ENCODE results near the gene RENBP.
A peak's percentile ranks its signal among the peaks of the same experiment; 100 is the strongest.

RENBP gene

DNA sequence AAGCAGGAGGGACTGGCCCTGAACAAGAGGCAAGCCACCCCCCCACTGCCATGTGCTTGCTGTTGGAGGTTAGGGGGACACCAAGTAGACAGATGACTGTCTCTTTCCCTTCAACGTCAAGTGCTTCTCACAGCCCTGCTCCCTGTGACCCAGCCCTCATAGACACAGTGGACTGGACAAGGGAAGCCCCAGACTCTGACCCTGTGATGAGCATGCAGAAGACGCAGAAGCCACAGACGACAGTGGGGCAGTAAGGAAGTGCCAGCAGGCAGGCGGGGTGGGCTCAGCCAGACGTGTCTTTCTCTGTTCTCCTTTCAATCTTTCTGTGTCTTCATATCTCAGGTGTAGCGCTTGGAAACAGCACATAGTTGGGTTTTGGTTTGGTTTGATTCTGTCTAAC is 56.1 kb downstream of the RENBP start:
- Histone ChIP-seq H3K36me3 (ENCODE audit: control insufficient read depth in 1 of 2, insufficient read depth in 2 of 2, low read length in 2 of 2) (no peaks in the 10 kb centered on the region), H3K14ac (ENCODE audit: low read length) (no peak overlapping the region), H2BK120ac (ENCODE audit: insufficient read depth, low read length, poor library complexity) (no peak overlapping the region), H3K27ac (ENCODE audit: low read depth, low read length) (no peak overlapping the region), H3K9ac (ENCODE audit: low read length) (no peak overlapping the region), H3K9me3 (ENCODE audit: insufficient read depth, low read depth, low read length) (no peaks in the 10 kb centered on the region), H3K27me3 (ENCODE audit: insufficient read depth, low read length) (no peaks in the 10 kb centered on the region), H3K4me3 (ENCODE audit: low read depth, low read length) (no peak overlapping the region), H3K79me2 (ENCODE audit: control insufficient read depth, insufficient read depth, low read length, poor library complexity) (no peaks in the 10 kb centered on the region), H3K18ac (ENCODE audit: low read length) (no peak overlapping the region), H2BK5ac (ENCODE audit: low read depth, low read length, poor library complexity) (no peak overlapping the region), H3K4me1 (ENCODE audit: control insufficient read depth in 1 of 2, insufficient read depth in 2 of 2, low read length in 2 of 2) (peaks cover 11 to 18% of the 10 kb centered on the region in 2 experiments), H3K79me1 (ENCODE audit: low read length) (peaks cover 9% of the 10 kb centered on the region), H2BK12ac (ENCODE audit: low read length) (no peak overlapping the region), H4K12ac (ENCODE audit: low read depth, low read length) (no peak overlapping the region), H4K8ac (ENCODE audit: low read depth, low read length) (no peak overlapping the region), H2AFZ (ENCODE audit: insufficient read depth, low read length, poor library complexity) (no peak overlapping the region), H4K91ac (ENCODE audit: low read depth, low read length) (no peak overlapping the region), H3K4ac (ENCODE audit: low read depth, low read length) (no peak overlapping the region), H3K4me2 (ENCODE audit: low read length) (no peak overlapping the region), H2AK5ac (ENCODE audit: low read length) (no peak overlapping the region), H3K23ac (ENCODE audit: low read length) (no peak overlapping the region)
- no peak for DNase-seq
- WGBS (ENCODE audit: extremely low coverage, insufficient coverage, insufficient read length): no CpG with 5 or more reads among the region's 6 CpGs

DNA sequence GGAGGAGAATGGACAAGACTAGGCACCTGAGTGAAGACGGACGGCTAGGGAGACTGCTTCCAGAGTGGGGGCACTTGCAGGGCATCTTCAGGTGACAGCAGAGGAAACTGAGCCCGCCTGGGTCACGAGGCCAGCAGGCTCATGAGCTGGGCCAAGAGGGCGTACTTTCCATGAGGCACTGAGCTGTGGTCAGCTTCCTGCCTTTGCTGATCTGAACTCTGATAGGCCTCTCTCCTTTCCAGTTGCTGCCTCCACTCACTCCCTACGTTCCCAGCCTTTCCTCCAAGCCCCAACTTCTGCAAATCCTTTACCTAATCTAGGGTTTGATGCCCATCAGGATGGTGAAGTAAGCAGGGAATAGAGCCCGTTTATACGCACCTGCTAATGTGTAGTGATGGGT is 57.1 kb downstream of the RENBP start:
- Histone ChIP-seq H3K18ac (ENCODE audit: low read length) (peak overlapping the region; percentile 46), H4K91ac (ENCODE audit: low read depth, low read length) (peak overlapping the region; percentile 57), H4K12ac (ENCODE audit: low read depth, low read length) (peak overlapping the region; percentile 67), H2AK5ac (ENCODE audit: low read length) (no peak overlapping the region), H2BK120ac (ENCODE audit: insufficient read depth, low read length, poor library complexity) (peak overlapping the region; percentile 43), H2BK5ac (ENCODE audit: low read depth, low read length, poor library complexity) (no peak overlapping the region), H3K9me3 (ENCODE audit: insufficient read depth, low read depth, low read length) (no peaks in the 10 kb centered on the region), H3K23ac (ENCODE audit: low read length) (no peak overlapping the region), H2AFZ (ENCODE audit: insufficient read depth, low read length, poor library complexity) (no peak overlapping the region), H2BK12ac (ENCODE audit: low read length) (peak overlapping the region; percentile 58), H3K4me1 (ENCODE audit: control insufficient read depth in 1 of 2, insufficient read depth in 2 of 2, low read length in 2 of 2) (peaks cover 15 to 25% of the 10 kb centered on the region in 2 experiments), H3K4me2 (ENCODE audit: low read length) (no peak overlapping the region), H3K27ac (ENCODE audit: low read depth, low read length) (no peak overlapping the region), H3K4me3 (ENCODE audit: low read depth, low read length) (no peak overlapping the region), H3K27me3 (ENCODE audit: insufficient read depth, low read length) (no peaks in the 10 kb centered on the region), H3K4ac (ENCODE audit: low read depth, low read length) (no peak overlapping the region), H3K79me1 (ENCODE audit: low read length) (peaks cover 9% of the 10 kb centered on the region), H3K79me2 (ENCODE audit: control insufficient read depth, insufficient read depth, low read length, poor library complexity) (no peaks in the 10 kb centered on the region), H3K9ac (ENCODE audit: low read length) (no peak overlapping the region), H3K36me3 (ENCODE audit: control insufficient read depth in 1 of 2, insufficient read depth in 2 of 2, low read length in 2 of 2) (no peaks in the 10 kb centered on the region), H4K8ac (ENCODE audit: low read depth, low read length) (no peak overlapping the region), H3K14ac (ENCODE audit: low read length) (peak overlapping the region; percentile 53)
- DNase-seq: no peak
- no CpG with 5 or more reads among the region's 8 CpGs for WGBS (ENCODE audit: extremely low coverage, insufficient coverage, insufficient read length)

DNA sequence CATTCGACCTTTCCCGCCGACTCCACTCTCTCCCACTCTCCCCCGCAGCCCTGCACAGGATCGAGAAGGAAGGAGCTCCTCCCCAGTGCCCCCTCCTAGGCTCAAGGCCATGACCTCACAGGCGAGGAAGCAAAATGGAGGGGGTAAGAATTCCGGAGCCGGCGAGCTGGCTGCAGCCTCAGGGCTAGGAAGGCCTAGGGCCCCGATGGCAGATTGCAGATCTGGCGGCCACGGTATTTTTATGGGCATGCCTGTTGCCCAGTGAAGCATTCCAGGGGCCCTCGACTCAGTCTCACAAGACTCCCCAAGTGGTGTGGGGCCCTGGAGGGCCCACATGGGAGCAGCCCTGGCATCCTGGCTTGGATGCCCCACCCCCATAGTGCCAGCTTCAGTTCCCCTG is 57.5 kb downstream of the RENBP start:
- Histone ChIP-seq H3K18ac (ENCODE audit: low read length) (no peak overlapping the region), H4K8ac (ENCODE audit: low read depth, low read length) (no peak overlapping the region), H3K27me3 (ENCODE audit: insufficient read depth, low read length) (no peaks in the 10 kb centered on the region), H4K12ac (ENCODE audit: low read depth, low read length) (no peak overlapping the region), H3K36me3 (ENCODE audit: control insufficient read depth in 1 of 2, insufficient read depth in 2 of 2, low read length in 2 of 2) (no peaks in the 10 kb centered on the region), H3K79me2 (ENCODE audit: control insufficient read depth, insufficient read depth, low read length, poor library complexity) (no peaks in the 10 kb centered on the region), H3K4ac (ENCODE audit: low read depth, low read length) (no peak overlapping the region), H3K4me2 (ENCODE audit: low read length) (peak overlapping the region; percentile 59), H3K14ac (ENCODE audit: low read length) (peak overlapping the region; percentile 53), H4K91ac (ENCODE audit: low read depth, low read length) (peak overlapping the region; percentile 72), H3K9me3 (ENCODE audit: insufficient read depth, low read depth, low read length) (no peaks in the 10 kb centered on the region), H3K4me1 (ENCODE audit: control insufficient read depth in 1 of 2, insufficient read depth in 2 of 2, low read length in 2 of 2) (peaks cover 15 to 28% of the 10 kb centered on the region in 2 experiments), H3K27ac (ENCODE audit: low read depth, low read length) (no peak overlapping the region), H3K9ac (ENCODE audit: low read length) (no peak overlapping the region), H2BK5ac (ENCODE audit: low read depth, low read length, poor library complexity) (no peak overlapping the region), H2AK5ac (ENCODE audit: low read length) (no peak overlapping the region), H3K23ac (ENCODE audit: low read length) (no peak overlapping the region), H2BK120ac (ENCODE audit: insufficient read depth, low read length, poor library complexity) (peak overlapping the region; percentile 43), H3K79me1 (ENCODE audit: low read length) (peaks cover 9% of the 10 kb centered on the region), H2BK12ac (ENCODE audit: low read length) (no peak overlapping the region), H2AFZ (ENCODE audit: insufficient read depth, low read length, poor library complexity) (no peak overlapping the region), H3K4me3 (ENCODE audit: low read depth, low read length) (no peak overlapping the region)
- WGBS (ENCODE audit: extremely low coverage, insufficient coverage, insufficient read length): no CpG with 5 or more reads among the region's 13 CpGs
- peak; percentile 27 to 66 for DNase-seq

DNA sequence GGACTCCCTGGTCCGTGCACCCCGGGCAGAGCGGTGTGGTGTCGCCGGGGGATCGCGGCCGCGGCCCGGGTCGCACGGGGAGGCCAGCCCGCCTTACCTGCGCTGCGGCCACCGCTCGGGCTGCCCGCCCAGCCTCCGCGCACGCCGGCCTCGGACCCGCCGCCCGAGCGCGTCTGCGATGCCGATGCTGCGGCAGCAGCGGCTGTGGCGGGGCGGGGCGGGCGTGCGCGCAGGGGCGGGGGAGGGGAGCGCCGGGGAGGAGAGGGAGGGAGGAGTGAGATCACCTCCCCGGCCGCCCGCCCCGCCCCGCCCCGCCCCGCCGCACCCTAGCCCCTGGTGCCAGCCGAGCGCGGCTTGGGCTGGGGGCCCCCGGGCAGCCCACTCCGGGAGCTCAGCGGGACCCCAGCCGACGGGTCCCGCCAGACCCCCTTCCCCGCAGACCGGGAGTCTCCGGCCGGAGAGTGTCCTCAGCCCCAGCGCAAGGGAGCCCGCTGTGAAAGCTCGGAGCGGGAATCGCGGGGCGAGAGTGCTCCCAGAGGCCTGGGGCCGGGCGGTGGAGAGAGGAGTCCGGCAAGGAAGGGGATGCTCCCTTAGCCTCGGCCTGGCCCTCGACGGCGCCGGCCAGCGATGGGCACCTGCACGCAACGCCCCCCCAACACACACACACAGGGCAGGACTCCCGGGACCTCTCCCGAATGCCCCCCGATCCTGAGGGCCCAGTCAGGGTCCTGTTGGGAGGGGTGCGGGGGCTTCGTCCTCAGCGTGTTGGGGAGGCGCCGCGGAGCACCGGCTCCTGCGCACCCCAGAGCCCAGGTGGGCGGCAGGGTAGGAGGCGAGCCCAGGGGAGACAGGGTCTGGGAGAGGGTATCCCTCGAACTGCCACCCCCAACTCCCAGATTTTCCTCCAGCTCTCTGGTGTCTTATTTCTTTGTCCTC is 58.2 kb downstream of the RENBP start, which contains the start of gene L1CAM:
TSS of gene L1CAM (minus strand) at position 206 of the 936 bp plus-strand sequence. CDS start 10,337 bp downstream, outside the sequence.
- Histone ChIP-seq H3K79me2 (ENCODE audit: control insufficient read depth, insufficient read depth, low read length, poor library complexity) (no peaks in the 10 kb centered on the region), H2BK12ac (ENCODE audit: low read length) (peak within 1 kb of the TSS; percentile 10), H2BK5ac (ENCODE audit: low read depth, low read length, poor library complexity) (no peak within 1 kb of the TSS), H3K4me3 (ENCODE audit: low read depth, low read length) (peak within 1 kb of the TSS; percentile 68), H3K9me3 (ENCODE audit: insufficient read depth, low read depth, low read length) (no peaks in the 10 kb centered on the region), H3K36me3 (ENCODE audit: control insufficient read depth in 1 of 2, insufficient read depth in 2 of 2, low read length in 2 of 2) (no peaks in the 10 kb centered on the region), H3K79me1 (ENCODE audit: low read length) (peaks cover 9% of the 10 kb centered on the region), H3K4me2 (ENCODE audit: low read length) (peak within 1 kb of the TSS; percentile 59), H2AFZ (ENCODE audit: insufficient read depth, low read length, poor library complexity) (no peak within 1 kb of the TSS), H3K18ac (ENCODE audit: low read length) (peak within 1 kb of the TSS; percentile 40), H3K14ac (ENCODE audit: low read length) (peak within 1 kb of the TSS; percentile 28), H3K4ac (ENCODE audit: low read depth, low read length) (peak within 1 kb of the TSS; percentile 1), H3K27me3 (ENCODE audit: insufficient read depth, low read length) (no peaks in the 10 kb centered on the region), H4K91ac (ENCODE audit: low read depth, low read length) (peak within 1 kb of the TSS; percentile 72), H2AK5ac (ENCODE audit: low read length) (peak within 1 kb of the TSS; percentile 15), H3K27ac (ENCODE audit: low read depth, low read length) (peak within 1 kb of the TSS; percentile 45), H4K8ac (ENCODE audit: low read depth, low read length) (peak within 1 kb of the TSS; percentile 53), H3K9ac (ENCODE audit: low read length) (no peak within 1 kb of the TSS), H2BK120ac (ENCODE audit: insufficient read depth, low read length, poor library complexity) (peak within 1 kb of the TSS; percentile 88), H4K12ac (ENCODE audit: low read depth, low read length) (no peak within 1 kb of the TSS), H3K4me1 (ENCODE audit: control insufficient read depth in 1 of 2, insufficient read depth in 2 of 2, low read length in 2 of 2) (peaks cover 15 to 33% of the 10 kb centered on the region in 2 experiments), H3K23ac (ENCODE audit: low read length) (no peak within 1 kb of the TSS)
- DNase-seq: peak; percentile 1 to 20
- no CpG with 5 or more reads among the region's 94 CpGs for WGBS (ENCODE audit: extremely low coverage, insufficient coverage, insufficient read length)

All from trophoblast cell (in vitro differentiated cells and primary cell).